Measurements from ENCODE around the gene RAPGEF1.

The RAPGEF1 gene

DNA sequence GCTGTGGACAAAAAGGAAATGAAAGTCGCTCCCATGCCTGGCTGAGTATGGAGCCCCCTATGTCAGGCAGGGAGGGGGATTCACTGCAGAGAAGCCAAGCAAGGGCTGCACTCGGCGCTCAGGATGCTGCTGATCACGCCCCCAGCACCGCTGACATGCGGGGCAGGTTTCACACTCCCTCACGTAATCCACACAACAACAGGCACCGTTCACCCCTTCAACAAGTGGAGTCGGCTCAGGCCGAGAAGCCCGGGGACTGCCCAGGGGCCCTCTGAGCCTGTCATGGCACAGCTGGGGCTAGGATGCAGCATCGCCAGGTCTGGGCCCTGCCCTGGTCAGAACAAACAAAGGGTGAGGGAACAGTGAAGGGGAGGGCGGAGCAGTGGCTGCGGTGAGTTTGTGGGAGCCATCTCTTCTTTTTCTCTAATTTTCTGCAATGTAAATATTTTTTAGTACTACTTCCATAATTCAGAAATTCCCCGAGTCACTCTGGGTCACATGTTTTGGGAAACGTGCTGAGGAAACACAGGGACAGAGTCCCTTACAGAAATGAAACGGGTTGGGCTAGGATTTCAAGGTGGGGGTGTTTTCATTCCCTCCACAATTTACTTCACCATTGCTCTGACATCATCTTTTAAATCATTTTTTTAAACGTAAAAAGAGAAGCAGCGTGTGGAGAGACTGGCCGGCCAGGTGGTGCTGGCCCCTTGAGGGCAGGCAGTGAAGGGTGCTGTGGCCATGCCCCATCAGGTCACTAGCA, 144.8 kb downstream of the RAPGEF1 start:
- TF ChIP-seq REST (IDR thresholded peaks at IDR 0.05; ENCODE audit: low read depth) (no peak), TAF1 (IDR thresholded peaks at IDR 0.05; ENCODE audit: low read depth) (no peak), NFIC (IDR thresholded peaks at IDR 0.05) (no peak), YY1 (IDR thresholded peaks at IDR 0.05; ENCODE audit: low read depth) (no peak), CEBPB (IDR thresholded peaks at IDR 0.05) (no peak), FOXM1 (IDR thresholded peaks at IDR 0.05; ENCODE audit: borderline replicate concordance, low read depth) (no peak), TCF12 (IDR thresholded peaks at IDR 0.05; ENCODE audit: low read depth) (no peak), CREB1 (IDR thresholded peaks at IDR 0.05; ENCODE audit: low read depth) (no peak), EGR1 (IDR thresholded peaks at IDR 0.05) (no peak), TEAD4 (IDR thresholded peaks at IDR 0.05) (no peak)
- TF ChIP-seq, protein P1, sequence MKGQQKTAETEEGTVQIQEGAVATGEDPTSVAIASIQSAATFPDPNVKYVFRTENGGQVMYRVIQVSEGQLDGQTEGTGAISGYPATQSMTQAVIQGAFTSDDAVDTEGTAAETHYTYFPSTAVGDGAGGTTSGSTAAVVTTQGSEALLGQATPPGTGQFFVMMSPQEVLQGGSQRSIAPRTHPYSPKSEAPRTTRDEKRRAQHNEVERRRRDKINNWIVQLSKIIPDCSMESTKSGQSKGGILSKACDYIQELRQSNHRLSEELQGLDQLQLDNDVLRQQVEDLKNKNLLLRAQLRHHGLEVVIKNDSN (IDR thresholded peaks at IDR 0.05) = no peak

GRCh38 chr9:131593936-131594665, 145.8 kb downstream of the RAPGEF1 start:
- TF ChIP-seq CEBPB (IDR thresholded peaks at IDR 0.05) (no peak), TCF12 (IDR thresholded peaks at IDR 0.05; ENCODE audit: low read depth) (no peak), RAD21 (IDR thresholded peaks at IDR 0.05; ENCODE audit: low read depth) (no peak), EGR1 (IDR thresholded peaks at IDR 0.05) (no peak), FOXM1 (IDR thresholded peaks at IDR 0.05; ENCODE audit: borderline replicate concordance, low read depth) (no peak), NFIC (IDR thresholded peaks at IDR 0.05) (no peak), TEAD4 (IDR thresholded peaks at IDR 0.05) (no peak), TAF1 (IDR thresholded peaks at IDR 0.05; ENCODE audit: low read depth) (no peak), REST (IDR thresholded peaks at IDR 0.05; ENCODE audit: low read depth) (no peak), CREB1 (IDR thresholded peaks at IDR 0.05; ENCODE audit: low read depth) (no peak), YY1 (IDR thresholded peaks at IDR 0.05; ENCODE audit: low read depth) (no peak), EP300 (IDR thresholded peaks at IDR 0.05; ENCODE audit: borderline replicate concordance) (no peak)

DNA sequence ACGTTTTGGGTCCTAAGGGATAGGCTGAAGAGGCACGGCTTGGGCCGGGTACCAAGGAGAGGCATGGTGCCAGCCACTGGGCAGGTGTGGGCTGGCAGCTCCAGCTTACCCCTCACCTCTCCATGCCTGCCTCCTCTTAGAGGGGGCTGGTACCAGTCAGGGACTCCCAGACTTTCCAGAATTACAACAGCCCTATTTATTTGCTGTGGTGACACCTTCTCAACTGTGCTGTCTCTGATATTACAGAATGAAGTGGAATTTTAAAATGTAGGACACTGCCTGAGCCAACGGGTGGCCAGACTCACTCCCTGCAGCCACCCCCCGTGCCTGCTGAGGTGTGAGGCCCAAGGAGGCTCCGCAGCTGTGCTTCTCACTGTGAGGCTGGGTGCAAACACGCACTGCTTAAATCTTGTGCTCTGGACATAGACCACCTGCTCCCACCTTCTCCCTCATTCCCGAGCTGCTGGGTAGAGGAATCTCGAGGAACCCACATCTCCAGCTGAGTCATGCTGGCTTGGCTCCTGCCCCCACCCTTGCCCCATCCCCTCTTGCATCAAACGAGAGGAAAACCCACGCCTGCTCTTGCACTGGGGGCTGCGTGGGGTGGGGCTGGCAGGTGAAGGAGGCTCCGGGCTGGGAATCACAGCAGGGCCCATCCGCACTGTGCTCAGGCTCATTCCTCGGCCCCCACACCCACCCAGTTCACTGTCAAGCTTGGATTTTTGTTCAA, 146.6 kb downstream of the RAPGEF1 start:
- TF ChIP-seq CREB1 (IDR thresholded peaks at IDR 0.05; ENCODE audit: low read depth) = no peak
- TF ChIP-seq RAD21 (IDR thresholded peaks at IDR 0.05; ENCODE audit: low read depth) = no peak
- TF ChIP-seq TCF12 (IDR thresholded peaks at IDR 0.05; ENCODE audit: low read depth) = no peak
- TF ChIP-seq TEAD4 (IDR thresholded peaks at IDR 0.05) = no peak
- TF ChIP-seq YY1 (IDR thresholded peaks at IDR 0.05; ENCODE audit: low read depth) = no peak
- TF ChIP-seq, protein P1 (IDR thresholded peaks at IDR 0.05) = no peak
- no peak for TF ChIP-seq MAX (IDR thresholded peaks at IDR 0.05)
- TF ChIP-seq EGR1 (IDR thresholded peaks at IDR 0.05) = no peak
- TF ChIP-seq ZBTB7A (IDR thresholded peaks at IDR 0.05; ENCODE audit: low read depth) = no peak
- TF ChIP-seq REST (IDR thresholded peaks at IDR 0.05; ENCODE audit: low read depth) = no peak
- no peak for TF ChIP-seq TAF1 (IDR thresholded peaks at IDR 0.05; ENCODE audit: low read depth)
- no peak for TF ChIP-seq NFIC (IDR thresholded peaks at IDR 0.05)
- TF ChIP-seq CEBPB (IDR thresholded peaks at IDR 0.05) = no peak
- TF ChIP-seq FOXM1 (IDR thresholded peaks at IDR 0.05; ENCODE audit: borderline replicate concordance, low read depth) = no peak
- TF ChIP-seq EP300 (IDR thresholded peaks at IDR 0.05; ENCODE audit: borderline replicate concordance) = no peak
